Medulla oblongata (tissue), 1 donor: Measurements from ENCODE around the gene TPMT.

Experiments used
- DNase-seq: peaks from one replicate; pipeline ENCODE4 v3.0.0-alpha.2; 2015; ENCODE audit errors: extremely low spot score

TPMT gene

DNA sequence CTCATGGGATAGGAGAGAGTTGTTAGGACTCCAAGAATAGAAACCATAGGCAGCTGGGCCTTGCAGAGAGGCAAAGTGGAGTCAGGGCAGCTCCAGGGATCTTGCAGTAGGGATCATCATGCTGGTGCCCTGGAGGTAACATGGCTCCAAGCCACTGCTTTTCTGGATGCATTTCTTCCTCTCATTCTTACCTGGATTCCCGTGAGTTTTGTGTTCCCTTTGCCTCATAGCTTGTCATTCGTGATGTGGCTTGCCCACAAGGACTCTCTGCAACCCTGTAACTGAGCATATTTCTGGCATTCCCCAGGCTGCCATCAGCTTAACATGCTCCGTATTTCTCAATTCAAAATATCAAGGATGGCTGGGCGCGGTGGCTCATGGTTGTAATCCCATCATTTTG, 37.7 kb downstream of the TPMT start:
- no peak for DNase-seq

GRCh38 chr6:18115356-18115755, 39.5 kb downstream of the TPMT start:
- no peak for DNase-seq

- no peak for DNase-seq
These were observed 44.7 kb downstream of the TPMT start for GRCh38 chr6:18110162-18110561.

GRCh38 chr6:18107061-18107460, 47.8 kb downstream of the TPMT start:
- no peak for DNase-seq

- DNase-seq, result no peak
These were observed 51.9 kb downstream of the TPMT start for GRCh38 chr6:18102783-18103509.

GRCh38 chr6:18101873-18102272, 53.0 kb downstream of the TPMT start:
- no peak for DNase-seq

GRCh38 chr6:18101271-18101670, 53.6 kb downstream of the TPMT start:
- no peak for DNase-seq

DNA sequence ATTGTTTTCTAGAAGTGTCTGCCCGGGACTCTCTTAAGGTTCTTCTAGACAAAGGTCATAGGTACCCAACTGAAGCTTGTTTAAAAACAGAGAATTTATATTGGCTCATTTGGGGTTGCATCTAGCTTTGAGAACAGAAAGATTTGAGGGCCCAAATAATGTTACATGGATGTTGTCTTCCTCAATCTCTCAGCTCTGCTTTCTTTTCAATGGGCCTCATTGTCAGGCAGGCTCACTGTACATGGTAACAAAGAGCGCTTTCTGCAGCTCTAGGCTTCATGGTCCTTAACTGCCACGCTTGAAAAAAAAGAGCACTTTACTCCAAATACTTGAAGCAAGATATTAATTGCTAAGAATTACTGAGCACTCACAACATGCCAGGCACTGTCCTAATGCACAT, 54.6 kb downstream of the TPMT start:
- peak; percentile 89 for DNase-seq

GRCh38 chr6:18099511-18099910, 55.4 kb downstream of the TPMT start:
- no peak for DNase-seq

GRCh38 chr6:18096423-18096822, 58.5 kb downstream of the TPMT start:
- DNase-seq, result no peak

- no peak for DNase-seq
These were observed 63.5 kb downstream of the TPMT start for GRCh38 chr6:18091382-18091781.

DNA sequence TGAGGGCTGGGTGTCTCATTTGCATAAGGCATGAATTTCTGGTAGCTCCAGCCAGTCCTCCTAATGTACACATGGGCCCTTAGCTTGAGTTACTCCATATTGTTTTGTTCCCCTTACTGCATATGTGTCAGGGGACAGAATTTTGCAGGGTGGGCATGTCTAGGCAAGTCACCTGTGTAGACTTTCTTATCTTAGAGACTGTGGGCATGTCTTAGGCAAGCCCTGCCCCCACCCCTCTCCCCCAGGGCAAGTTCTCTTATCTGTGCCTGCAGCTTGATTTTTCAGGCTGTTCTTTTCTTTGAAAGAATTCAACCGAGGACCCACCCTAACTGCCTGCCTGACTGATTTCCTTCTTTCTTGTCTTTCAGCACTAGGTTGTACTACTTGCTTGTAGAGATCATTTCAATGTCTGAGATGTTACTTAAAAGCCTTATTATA, 64.5 kb downstream of the TPMT start:
- DNase-seq, result no peak

DNA sequence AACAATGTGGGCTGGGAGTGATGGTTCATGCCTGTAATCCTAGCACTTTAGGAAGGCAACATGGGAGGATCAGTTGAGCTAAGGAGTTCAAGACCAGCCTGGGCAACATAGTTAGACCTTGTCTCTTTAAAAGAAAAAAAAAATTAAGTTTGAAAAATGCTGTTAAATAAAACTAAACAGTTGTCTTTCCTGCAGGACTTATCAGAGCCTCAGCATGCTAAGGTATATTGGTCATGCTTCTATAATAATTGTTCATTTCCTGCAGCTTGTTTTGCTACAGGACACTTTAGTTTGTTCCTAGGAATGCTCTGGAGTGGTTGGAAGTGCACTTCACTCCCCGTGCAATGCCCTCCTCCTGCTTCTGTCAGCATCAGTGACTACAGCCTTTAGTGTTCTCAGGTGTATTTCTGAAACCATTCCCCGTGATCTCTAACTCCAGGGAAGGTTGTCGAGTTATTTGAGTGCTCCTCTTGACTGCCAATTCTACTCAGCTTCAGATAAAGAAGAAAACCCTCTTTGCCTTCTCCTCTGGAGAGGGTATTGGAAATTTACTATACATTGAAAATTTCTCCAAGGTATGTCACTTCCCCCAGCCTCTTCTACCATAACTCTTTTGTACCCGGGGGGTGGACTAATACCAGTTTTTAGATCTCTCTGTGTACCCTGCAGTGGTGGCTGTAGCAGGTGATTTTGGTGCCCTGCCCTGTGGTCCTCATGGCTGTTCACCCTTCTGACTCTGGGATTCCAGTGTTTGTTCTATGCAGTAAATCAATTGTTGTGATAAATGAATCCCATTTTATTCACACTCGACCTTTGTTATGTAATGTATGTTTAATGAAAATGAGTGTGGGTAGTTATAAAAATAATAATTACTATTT, 66.2 kb downstream of the TPMT start:
- DNase-seq, result no peak

- no peak for DNase-seq
These were observed 67.3 kb downstream of the TPMT start for GRCh38 chr6:18087396-18088165.

DNA sequence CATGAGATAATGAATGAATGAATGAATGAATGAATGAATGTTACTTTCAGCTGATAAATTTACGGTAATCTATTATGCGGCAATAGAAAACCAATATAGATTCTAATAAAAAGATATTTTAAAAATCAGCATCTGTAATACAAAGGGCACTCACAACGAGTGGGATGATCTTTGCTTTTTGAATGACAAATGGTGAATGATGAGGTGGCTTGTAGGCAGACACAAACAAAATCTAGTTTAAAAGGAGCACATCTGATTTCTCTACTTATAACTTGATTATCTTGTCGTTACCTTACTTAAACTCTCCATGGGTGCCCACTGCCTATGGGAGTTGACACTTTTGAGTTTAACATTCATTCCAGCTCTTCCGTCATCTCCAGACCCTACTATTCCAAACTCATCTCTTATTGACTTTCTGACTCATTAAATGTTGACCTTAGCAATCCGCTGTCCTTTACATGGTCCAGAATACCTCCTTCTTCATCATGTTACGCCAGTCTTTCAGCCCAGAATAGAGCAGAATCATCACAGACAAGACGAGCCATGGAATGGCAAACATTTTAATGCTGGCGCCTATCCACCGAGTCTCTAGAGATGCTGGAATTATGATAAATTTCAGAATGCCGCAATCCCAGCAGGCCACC, 73.7 kb downstream of the TPMT start:
- DNase-seq, result no peak

- no peak for DNase-seq
These were observed 74.3 kb downstream of the TPMT start for GRCh38 chr6:18080544-18080943.

DNA sequence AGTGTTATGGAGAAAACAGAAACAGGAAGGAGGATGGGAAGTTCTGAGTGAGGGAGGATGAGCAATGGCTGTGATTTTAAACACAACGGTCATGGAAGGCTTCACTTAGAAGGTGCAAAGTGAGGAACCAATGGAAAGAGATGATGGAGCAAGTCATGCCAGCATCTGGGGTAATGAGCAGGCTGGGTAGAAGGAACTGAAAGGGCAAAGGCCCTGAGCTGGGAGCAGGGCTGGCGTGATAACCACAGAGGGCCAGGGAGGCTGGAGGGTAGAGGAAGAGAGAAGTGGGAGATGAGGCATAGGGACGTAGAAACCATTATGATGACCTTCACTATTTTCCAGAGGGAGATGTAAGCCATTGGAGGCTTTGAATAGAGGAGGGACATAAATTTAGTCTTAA, 76.0 kb downstream of the TPMT start:
- DNase-seq, result no peak
